Stomach (tissue), 4 donors: ENCODE results near the gene ZNF684.

Source experiments
- CTCF ChIP-seq, 7 experiments: fragments of 450-650 bp in 4 of 7; fragments of 200-600 bp in 3 of 7; sonication (generic) in 3 of 7; IDR thresholded peaks; one replicate each; pipeline ENCODE4 v1.5.1; 2016 to 2019; ENCODE audit warnings: antibody characterized with exemption in 7 of 7, control low read depth in 2 of 7, mild to moderate bottlenecking in 1 of 7
- POLR2A ChIP-seq, 4 donors: fragments of 450-650 bp; IDR thresholded peaks; one replicate each; pipeline ENCODE4 v1.6.1; 2016; ENCODE audit warnings: antibody characterized with exemption in 4 of 4, control low read depth in 2 of 4, mild to moderate bottlenecking in 1 of 4, moderate library complexity in 1 of 4

- TF ChIP-seq CTCF (IDR thresholded peaks at IDR 0.05), result no peak
- no peak for TF ChIP-seq POLR2A (IDR thresholded peaks at IDR 0.05)
These were observed 62.2 kb downstream of the ZNF684 start for GRCh38 chr1:40593449-40594186.
